ENCODE data around the gene ZNF581. TPM values are rescaled to one million over a fixed set of nuclear protein-coding genes. Genes with fewer than 3 reads are reported as not detected.
A peak's percentile ranks its signal among the peaks of the same experiment; 100 is the strongest.

The ZNF581 gene
- total RNA-seq, 1 donor from 2014 or later: 18.3 TPM

DNA sequence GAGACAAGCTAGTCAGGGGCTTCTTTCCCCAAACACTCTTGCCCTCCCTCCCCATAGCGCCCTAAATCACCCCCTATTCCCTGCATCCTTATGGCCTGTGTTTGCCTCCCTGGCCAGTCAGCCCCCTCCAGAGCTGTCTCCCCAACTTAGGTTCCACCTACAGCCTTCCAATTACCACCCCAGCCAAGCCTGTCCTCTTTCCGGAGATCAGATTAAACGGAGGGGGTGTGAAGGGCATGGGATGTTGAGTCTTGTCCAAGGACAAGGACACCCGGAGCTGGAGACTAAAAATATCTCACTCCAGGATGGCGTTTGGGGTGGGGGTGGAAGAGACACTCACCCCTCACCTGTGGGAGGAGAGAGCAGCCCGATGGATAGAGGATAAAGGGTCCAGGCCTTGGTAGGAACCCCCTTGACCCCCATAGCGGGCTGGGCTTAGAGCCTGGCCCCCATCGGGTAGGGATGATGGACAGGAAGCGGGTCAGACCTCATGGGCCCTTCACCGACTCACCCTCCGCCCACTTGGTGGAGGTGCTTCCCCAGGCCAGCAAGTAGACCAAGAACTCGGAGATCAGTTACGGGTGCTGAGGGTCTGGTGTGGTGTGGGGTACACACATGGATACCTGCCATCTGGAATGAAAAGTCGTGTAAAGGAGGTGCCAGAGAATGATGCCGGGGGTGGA lies 32.0 kb upstream of the ZNF581 start:
- no peak for DNase-seq (ENCODE audit: low read depth in 2 of 2)

DNA sequence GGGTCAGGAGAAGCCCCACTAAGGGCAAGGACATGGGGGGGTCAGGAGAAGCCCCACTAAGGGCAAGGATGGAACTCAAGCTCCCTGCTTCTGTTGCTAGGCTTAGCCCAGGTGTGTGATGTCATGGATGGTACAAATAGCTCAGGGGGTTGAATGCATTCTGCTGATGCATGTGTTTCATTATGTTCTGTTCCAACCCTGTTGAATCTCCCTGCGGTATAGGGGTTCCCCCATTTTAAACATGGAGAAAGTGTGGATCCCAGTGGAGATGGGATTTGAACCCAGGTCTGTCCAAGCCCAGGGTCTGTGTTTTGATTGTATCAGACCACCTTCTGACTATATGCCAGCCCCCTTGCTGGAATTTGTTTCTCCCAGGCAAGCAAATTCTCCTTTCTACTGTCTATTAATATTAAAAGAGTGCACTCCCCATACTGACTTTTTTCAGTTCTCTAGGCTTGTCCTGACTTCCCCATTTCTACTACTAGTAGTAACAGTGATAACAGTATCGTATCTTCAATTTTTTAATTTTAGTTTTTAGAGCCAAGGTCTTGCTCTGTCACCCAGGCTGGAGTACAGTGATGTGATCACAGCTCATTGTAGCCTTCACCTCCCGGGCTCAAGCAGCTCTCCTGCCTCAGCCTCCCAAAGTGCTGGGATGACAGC lies 31.3 kb upstream of the ZNF581 start:
- no peak for DNase-seq (ENCODE audit: low read depth in 2 of 2)

DNA sequence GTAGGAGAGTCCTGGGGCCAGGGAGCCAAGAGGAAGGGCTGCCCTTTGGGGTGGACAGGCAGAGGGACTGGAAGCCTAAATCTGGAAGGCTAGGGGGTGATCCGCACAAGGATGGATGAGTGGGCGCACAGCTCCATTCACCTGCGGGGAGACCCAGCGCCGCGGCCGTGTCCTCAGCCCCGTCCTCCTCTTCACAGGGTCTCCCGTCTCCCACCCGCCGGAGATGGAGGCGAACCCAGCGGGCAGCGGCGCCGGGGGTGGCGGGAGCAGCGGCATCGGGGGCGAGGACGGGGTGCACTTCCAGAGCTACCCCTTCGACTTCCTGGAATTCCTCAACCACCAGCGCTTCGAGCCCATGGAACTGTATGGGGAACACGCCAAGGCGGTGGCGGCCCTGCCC lies 30.1 kb upstream of the ZNF581 start:
- no peak for DNase-seq (ENCODE audit: low read depth in 2 of 2)

DNA sequence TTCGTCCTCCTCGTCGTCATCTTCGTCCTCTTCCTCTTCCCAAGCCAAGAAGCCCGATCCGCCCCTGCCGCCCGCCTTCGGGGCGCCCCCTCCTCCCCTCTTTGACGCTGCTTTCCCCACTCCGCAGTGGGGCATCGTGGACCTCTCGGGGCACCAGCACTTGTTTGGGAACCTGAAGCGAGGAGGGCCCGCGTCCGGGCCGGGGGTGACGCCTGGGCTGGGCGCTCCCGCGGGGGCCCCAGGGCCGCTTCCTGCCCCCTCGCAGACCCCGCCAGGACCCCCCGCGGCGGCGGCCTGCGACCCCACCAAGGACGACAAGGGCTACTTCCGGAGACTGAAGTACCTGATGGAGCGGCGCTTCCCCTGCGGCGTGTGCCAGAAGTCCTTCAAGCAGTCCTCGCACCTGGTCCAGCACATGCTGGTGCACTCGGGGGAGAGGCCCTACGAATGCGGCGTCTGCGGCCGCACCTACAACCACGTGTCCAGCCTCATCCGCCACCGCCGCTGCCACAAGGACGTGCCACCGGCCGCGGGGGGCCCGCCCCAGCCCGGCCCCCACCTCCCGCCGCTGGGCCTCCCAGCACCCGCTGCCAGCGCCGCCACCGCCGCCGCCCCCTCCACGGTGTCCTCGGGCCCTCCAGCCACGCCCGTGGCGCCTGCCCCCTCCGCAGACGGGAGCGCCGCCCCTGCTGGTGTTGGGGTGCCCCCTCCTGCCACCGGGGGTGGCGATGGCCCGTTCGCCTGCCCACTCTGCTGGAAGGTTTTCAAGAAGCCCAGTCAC lies 29.3 kb upstream of the ZNF581 start:
- DNase-seq (ENCODE audit: low read depth in 2 of 2): no peak

DNA sequence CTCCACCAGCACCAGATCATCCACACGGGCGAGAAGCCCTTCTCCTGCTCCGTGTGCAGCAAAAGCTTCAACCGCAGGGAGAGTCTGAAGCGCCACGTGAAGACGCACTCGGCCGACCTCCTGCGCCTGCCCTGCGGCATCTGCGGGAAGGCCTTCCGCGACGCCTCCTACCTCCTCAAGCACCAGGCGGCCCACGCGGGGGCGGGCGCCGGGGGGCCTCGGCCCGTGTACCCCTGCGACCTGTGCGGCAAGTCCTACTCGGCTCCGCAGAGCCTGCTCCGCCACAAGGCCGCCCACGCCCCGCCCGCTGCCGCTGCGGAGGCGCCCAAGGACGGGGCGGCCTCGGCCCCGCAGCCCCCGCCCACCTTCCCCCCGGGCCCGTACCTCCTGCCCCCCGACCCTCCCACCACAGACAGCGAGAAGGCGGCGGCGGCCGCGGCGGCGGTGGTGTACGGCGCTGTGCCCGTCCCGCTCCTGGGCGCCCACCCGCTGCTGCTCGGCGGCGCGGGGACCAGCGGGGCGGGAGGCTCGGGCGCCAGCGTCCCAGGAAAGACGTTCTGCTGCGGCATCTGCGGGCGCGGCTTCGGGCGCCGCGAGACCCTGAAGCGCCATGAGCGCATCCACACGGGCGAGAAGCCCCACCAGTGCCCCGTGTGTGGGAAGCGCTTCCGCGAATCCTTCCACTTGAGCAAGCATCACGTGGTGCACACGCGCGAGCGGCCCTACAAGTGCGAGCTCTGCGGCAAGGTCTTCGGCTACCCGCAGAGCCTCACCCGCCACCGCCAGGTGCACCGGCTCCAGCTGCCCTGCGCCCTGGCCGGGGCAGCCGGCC lies 28.5 kb upstream of the ZNF581 start:
- no peak for DNase-seq (ENCODE audit: low read depth in 2 of 2)

DNA sequence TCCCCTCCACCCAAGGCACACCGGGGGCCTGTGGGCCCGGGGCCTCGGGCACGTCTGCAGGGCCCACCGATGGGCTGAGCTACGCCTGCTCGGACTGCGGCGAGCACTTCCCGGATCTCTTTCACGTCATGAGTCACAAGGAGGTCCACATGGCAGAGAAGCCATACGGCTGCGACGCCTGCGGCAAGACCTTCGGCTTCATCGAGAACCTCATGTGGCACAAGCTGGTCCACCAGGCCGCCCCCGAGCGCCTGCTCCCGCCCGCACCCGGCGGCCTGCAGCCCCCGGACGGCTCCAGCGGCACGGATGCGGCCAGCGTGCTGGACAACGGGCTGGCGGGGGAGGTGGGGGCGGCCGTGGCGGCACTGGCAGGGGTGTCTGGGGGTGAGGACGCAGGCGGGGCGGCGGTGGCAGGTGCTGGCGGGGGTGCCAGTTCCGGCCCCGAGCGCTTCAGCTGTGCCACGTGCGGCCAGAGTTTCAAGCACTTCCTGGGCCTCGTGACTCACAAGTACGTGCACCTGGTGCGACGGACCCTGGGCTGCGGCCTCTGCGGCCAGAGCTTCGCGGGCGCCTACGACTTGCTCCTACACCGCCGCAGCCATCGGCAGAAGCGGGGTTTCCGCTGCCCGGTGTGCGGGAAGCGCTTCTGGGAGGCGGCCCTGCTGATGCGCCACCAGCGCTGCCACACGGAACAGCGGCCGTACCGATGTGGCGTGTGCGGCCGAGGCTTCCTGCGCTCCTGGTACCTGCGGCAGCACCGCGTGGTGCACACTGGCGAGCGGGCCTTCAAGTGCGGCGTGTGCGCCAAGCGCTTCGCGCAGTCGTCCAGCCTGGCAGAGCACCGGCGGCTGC lies 27.7 kb upstream of the ZNF581 start:
- no peak for DNase-seq (ENCODE audit: low read depth in 2 of 2)

DNA sequence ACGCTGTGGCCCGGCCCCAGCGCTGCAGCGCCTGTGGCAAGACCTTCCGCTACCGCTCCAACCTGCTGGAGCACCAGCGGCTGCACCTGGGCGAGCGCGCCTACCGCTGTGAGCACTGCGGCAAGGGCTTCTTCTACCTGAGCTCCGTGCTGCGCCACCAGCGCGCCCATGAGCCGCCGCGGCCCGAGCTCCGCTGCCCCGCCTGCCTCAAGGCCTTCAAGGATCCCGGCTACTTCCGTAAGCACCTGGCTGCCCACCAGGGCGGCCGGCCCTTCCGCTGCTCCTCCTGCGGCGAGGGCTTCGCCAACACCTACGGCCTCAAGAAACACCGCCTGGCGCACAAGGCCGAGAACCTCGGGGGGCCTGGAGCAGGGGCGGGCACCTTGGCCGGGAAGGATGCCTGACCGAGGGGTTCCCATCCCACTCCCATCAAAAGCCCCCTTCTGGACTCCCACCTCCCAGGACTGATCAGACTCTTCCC lies 27.0 kb upstream of the ZNF581 start:
- DNase-seq (ENCODE audit: low read depth in 2 of 2): no peak

DNA sequence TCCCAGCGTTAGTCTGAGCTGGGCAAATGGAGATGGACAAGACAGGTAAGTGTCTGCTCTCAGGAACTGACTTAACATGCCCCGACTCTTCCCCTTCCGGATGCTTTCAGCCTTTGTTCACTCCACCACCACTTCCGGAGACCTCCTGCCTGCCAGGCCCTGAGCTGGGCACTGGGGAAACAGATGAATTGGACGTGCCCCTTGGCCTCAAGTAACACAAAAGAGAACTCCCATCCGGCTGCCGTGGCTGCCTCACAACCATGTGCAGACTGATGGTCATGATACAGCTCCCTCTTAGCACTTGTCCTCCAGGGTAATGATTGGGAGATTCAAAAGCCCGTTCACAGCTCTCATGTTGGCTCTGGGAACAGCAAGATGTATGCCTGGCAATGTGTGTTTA lies 26.0 kb upstream of the ZNF581 start:
- peak; percentile 42 to 65 for DNase-seq (ENCODE audit: low read depth in 2 of 2)

DNA sequence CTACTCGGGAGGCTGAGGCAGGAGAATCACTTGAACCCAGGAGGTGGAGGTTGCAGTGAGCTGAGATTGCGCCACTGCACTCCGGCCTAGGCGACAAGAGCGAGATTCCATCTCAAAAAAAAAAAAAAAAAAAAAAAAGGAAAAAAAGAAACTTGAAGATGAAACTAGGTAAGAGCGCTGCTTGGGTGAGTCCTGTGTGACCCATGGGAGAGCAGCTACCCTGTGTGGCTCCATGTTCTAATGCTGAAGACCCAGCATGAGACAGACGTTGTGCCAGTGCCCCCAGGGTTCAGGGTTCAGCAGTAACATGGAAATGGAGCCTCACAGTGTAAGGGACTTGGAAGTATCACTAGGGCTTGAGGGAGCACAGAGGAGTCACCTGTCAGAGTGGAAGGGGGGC lies 25.0 kb upstream of the ZNF581 start:
- no peak for DNase-seq (ENCODE audit: low read depth in 2 of 2)

DNA sequence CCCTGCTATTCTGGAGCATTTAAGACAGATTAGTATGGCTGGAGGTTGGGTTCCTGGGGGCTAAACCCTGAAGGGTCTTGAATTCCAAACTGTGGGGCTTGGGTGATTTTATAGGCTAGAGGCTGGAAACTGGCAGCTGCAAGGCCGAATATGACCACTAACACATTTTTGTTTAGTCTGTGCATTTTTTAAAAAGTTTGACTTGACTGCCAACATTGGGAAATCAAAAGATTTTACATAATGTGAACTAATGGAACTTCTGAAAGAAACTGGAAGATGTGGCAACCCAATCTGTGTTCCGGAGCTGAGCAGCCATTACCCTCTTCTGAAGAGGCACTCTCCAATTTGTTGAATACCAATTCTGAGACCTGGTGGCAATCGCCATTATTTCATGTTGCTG lies 24.2 kb upstream of the ZNF581 start:
- no peak for DNase-seq (ENCODE audit: low read depth in 2 of 2)

DNA sequence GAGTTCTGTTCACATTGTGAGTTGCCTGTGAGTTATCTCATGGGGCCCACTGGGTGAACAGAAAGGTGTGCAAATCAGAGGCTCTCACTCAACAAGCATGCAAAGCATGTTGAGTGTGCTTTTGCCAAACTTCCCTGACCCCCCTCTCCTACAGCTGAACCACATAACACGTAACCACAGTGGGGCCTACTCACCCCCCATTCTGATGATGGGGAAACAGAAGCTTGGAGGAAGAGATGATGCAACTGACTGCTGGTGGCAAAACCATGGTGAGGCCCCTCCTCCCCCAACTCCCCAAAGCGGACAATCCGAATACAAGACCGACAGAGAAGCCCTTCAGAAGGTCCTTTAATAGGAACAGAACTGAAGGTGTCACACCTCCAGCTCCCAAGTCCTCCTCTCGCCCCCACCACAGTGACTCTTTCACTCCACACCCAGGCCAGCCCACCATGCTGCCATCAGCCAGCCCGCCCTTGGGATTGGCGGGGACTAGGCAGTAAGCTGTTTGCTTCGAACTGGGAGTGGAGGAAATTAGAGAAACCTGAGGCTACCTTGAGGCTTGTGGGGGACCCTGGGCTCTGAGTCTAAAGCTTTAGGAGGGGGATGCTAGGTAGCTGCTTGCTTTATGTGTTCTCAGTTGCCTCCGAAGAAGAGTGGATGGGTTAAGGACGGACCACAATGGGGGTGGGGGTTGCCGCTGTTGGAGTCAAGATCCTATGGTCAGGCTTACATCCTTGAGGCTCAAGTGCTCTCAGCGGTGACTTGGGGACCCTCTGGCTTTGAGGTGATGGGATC lies 22.8 kb upstream of the ZNF581 start:
- DNase-seq (ENCODE audit: low read depth in 2 of 2): no peak

DNA sequence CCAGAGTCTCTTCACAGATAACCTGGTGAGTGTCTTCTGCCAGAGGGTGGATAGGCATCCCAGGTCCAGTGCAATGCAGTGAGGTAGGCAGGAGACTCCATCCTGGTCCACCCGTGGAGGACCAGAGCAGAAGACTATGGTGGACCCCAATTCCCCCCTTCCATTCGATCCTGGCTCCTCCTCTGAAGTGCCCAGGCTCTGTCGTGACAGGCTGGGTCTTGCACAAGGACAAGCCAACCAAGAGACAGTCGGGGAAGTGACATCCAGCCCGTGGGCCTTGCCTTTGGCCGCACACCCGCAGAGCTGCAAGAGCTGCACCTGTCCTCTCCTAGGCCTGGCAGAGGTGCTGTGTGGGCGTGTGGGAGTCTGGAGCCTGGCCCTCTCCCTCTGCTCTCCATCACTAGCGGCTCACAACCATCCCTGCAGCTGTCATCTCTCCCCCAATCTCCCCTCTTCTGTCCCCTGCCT lies 22.2 kb upstream of the ZNF581 start:
- DNase-seq (ENCODE audit: low read depth in 2 of 2): no peak

DNA sequence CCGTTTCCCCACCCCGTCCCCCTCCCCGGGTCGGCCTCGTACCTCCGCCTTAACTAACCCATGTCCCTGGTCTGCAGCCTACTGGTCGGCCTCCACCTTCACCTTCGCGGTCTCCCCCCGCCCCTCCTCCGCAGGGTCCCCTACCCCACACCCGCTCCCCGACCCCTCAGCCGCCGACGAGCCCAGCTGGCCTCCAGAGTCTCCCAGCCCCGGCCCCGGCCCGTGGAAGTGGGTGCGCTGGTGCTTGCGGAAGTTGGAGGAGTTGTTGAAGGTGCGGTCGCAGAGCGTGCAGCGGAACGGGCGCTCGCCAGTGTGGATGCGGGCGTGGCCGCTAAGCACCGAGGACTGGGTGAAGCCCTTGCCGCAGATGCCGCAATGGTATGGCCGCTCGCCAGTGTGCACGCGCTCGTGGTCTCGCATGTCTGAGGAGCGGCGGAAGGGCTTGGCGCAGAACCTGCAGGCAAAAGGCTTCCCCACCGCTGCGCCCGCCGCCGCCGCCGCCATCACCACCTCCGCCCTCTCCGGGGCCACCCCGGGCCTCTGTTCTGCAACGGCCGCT lies 21.7 kb upstream of the ZNF581 start:
- DNase-seq (ENCODE audit: low read depth in 2 of 2): no peak

DNA sequence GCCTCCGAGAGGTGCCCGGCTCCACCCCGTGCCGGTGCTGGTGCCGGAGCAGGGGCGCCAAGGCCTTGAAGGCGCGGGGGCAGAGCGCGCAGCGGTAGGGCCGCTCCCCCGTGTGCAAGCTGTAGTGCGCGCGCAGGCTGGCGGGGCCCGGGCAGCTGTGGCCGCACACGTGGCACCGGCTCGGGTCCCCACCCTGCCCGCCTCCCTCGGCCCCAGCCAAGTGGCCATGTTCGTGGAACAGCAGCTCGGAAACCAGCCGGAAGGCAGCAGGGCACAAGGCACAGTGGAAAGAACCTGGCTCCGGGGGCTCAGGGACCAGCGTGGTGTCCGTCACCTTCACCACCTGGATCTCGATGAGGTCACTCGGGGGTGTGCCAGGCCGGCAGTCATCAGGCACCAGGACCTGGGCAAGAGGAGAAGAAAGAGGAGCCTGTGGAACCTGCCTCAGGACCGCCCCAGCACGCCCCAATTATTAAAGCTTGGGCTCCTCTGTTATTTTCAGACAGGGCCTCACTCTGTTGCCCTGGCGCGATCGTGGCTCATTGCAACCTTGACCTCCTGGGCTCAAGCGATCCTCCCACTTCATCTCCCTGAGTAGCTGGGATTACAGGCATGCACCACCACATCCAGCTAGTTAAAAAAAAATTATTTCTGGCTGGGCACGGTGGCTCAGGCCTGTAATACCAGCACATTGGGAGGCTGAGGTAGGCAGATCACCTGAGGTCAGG lies 21.0 kb upstream of the ZNF581 start:
- no peak for DNase-seq (ENCODE audit: low read depth in 2 of 2)

DNA sequence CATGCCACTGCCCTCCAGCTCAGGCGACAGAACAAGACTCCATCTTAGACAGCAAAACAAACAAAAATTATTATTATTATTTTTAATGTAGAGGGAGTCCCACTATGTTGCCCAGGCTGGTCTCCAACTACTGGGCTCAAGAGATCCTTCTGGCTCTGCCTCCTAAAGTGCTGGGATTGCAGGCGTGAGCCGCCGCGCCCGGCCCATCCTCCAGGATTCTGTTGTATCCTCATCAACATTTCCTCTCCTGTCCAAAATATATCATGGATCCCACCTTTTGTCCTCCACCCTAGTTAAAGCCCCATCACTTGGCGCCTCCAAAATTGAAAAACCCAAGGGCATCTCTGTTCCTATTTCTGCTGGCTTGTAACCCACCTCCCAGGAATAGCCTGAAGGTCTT lies 20.3 kb upstream of the ZNF581 start:
- DNase-seq (ENCODE audit: low read depth in 2 of 2): no peak

DNA sequence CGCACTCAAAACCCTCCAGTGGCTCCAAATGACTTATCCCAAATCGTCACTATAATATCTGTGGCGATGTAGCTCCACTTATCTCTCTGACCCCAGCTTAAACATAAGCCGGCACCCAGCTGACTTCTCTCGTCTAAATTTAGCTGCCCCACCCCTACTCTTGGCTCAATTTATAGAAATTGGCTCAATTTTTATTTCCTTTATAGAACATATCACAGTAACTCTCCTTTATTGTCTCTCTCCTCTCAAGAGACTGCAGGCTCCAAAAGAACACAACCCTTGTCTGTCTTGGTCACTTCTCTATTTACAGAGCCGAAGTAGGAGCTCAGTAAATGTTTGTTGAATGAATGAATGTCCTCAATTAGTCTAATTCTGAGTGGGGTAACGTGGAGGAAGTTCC lies 19.9 kb upstream of the ZNF581 start:
- no peak for DNase-seq (ENCODE audit: low read depth in 2 of 2)

DNA sequence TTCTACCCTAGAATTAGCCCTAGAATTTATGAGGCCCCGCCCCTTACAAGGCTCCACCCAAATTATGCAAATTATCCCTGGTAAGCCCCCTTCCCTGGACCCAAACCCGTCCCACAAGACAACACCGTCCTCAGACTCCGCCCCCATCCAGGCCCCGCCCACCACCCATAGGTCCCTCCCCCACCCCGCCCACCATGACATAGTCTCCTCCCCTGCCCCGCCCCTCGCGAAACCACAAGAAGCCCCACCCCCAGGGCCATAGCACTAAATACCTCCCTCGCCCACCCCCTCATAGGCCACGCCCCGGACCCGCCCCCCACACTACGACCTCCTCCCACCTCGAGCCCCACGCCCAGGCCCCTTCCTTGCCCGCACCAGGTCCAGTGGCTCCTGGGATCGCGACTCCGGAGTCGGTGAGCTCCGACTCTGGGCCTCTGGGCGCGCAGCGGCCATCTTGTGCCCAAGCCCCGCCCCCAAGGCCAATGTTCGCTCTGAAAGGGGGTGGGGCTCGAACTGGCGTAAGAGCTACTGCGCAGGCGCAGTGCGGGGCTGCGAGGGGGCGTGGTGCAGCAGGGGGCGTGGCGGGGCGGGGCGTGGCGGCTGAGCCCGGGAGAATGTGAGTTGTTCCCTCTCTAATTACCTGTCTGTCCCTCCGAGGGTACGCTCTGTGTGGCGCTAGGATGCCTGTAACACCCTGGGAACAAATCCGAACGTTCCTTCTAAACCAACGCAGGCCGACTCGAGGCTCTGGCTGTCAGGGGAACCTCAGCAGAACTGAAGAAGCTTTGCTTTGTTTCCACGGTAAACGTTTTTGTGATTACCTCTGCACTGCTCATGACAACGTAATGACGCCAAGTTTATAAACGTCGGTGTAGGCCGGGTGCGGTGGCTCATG lies 19.1 kb upstream of the ZNF581 start, which contains the start of gene ZNF784:
Gene ZNF784 (minus strand): TSS at position 458 of the 895 bp plus-strand sequence. CDS start 5 bp downstream, at position 453.
- peak; percentile 94 to 97 for DNase-seq (ENCODE audit: low read depth in 2 of 2)

DNA sequence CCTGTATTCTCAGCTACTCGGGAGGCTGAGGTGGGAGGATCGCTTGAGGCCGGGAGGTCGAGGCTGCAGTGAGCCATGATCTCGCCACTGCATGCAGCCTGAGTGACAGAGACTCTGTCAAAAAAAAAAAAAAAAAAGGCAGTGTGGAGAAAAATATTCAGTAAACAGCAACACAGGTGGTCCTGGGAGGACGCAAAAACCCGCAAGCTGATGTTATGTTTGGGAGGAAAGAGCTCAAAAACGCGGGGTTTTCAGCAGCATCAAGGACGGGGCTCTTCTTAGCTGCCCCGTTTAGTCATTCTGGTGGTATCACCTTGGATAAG lies 18.5 kb upstream of the ZNF581 start:
- no peak for DNase-seq (ENCODE audit: low read depth in 2 of 2)
